ENCODE results near the gene TNS4. TPM values are rescaled to one million over a fixed set of nuclear protein-coding genes. Genes with fewer than 3 reads are reported as not detected.

Gene TNS4
- total RNA-seq, 4 donors from 2014 or later, result 413 to 1,865 (median 485) TPM

- no peak for TF ChIP-seq POLR2A (IDR thresholded peaks at IDR 0.05)
- TF ChIP-seq, protein P1, sequence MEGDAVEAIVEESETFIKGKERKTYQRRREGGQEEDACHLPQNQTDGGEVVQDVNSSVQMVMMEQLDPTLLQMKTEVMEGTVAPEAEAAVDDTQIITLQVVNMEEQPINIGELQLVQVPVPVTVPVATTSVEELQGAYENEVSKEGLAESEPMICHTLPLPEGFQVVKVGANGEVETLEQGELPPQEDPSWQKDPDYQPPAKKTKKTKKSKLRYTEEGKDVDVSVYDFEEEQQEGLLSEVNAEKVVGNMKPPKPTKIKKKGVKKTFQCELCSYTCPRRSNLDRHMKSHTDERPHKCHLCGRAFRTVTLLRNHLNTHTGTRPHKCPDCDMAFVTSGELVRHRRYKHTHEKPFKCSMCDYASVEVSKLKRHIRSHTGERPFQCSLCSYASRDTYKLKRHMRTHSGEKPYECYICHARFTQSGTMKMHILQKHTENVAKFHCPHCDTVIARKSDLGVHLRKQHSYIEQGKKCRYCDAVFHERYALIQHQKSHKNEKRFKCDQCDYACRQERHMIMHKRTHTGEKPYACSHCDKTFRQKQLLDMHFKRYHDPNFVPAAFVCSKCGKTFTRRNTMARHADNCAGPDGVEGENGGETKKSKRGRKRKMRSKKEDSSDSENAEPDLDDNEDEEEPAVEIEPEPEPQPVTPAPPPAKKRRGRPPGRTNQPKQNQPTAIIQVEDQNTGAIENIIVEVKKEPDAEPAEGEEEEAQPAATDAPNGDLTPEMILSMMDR (IDR thresholded peaks at IDR 0.05), result no peak
- H3K4me3 ChIP-seq (ENCODE audit: low read depth, poor library complexity, severe bottlenecking), result no peak overlapping the region
- 91 to 92% methylated on average over 13 of the region's 13 CpGs for WGBS, 2 donors
- intact Hi-C loops (cut with DNase I; ENCODE audit: low total_unique reads), result no loop called here
- no peak for DNase-seq (ENCODE audit: low spot score in 2 of 2)
Measured at GRCh38 chr17:40478486-40478885, 22.9 kb downstream of the TNS4 start.

DNA sequence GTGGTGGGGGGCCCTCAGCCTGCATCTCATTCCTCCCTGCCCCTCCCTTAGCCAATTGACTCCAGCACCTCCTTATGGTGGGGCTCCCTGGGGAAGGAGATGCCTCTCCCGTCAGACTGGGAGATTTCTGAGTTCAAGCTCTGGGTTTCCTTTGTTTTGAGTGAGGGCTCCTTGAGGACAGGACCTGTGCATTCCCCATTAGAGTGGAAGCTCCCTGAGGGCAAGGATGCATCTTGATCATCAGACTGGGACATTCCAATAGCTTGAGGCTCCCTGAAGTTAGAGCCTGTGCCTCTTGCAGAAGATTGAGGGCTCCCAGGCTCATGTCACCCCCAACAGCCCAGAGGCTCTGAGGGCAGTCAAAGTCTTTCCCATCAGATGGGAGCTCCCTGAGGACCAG lies 23.6 kb downstream of the TNS4 start:
- no peak overlapping the region for H3K4me3 ChIP-seq (ENCODE audit: low read depth, poor library complexity, severe bottlenecking)
- TF ChIP-seq POLR2A (IDR thresholded peaks at IDR 0.05), result no peak
- TF ChIP-seq, protein P1 (IDR thresholded peaks at IDR 0.05), result no peak
- 73 to 83% methylated on average over 1 of the region's 1 CpG for WGBS, 2 donors
- DNase-seq (ENCODE audit: low spot score in 2 of 2), result no peak
- intact Hi-C loops (cut with DNase I; ENCODE audit: low total_unique reads), result no loop called here

GRCh38 chr17:40475234-40475908 lies 26.1 kb downstream of the TNS4 start:
- no peak for TF ChIP-seq POLR2A (IDR thresholded peaks at IDR 0.05)
- TF ChIP-seq, protein P1 (IDR thresholded peaks at IDR 0.05), result no peak
- no peak for DNase-seq (ENCODE audit: low spot score in 2 of 2)
- intact Hi-C loops (cut with DNase I; ENCODE audit: low total_unique reads), result no loop called here
- WGBS, 2 donors, result 79 to 82% methylated on average over 18 of the region's 18 CpGs
- no peak overlapping the region for H3K4me3 ChIP-seq (ENCODE audit: low read depth, poor library complexity, severe bottlenecking)

DNA sequence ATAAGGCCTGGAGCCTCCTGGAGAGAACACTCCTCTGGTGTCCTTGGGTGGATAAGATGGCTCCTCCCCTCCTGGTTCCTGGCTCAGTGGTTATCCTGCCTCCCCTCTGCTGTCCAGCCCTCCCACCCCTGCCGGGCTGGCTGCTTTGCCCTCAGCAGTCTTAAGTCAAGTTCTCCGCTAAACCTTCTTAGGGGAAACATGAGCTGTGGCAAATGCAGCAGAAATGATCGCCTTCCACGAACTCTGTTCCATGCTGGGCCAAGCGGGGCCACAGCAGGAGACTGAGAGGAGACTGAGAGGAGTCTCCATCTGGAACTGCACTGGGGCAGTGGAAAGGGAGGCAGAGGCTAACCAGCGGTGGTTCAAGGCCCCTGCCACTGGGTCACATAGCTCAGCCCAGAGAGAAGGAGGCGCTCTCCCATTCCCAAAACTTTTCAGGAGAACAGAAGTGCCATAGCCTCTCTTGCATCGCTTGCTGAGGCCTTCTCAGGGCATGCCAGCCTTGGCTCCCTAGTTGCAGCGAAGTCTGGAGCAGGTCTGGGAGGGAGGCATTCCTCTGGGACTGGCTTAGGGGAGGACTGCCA lies 26.9 kb downstream of the TNS4 start:
- DNase-seq (ENCODE audit: low spot score in 2 of 2), result no peak
- intact Hi-C loops (cut with DNase I; ENCODE audit: low total_unique reads), result no loop called here
- TF ChIP-seq, protein P1 (IDR thresholded peaks at IDR 0.05), result no peak
- TF ChIP-seq POLR2A (IDR thresholded peaks at IDR 0.05), result no peak
- H3K4me3 ChIP-seq (ENCODE audit: low read depth, poor library complexity, severe bottlenecking), result no peak overlapping the region
- WGBS, 2 donors, result 70 to 82% methylated on average over 9 of the region's 9 CpGs

DNA sequence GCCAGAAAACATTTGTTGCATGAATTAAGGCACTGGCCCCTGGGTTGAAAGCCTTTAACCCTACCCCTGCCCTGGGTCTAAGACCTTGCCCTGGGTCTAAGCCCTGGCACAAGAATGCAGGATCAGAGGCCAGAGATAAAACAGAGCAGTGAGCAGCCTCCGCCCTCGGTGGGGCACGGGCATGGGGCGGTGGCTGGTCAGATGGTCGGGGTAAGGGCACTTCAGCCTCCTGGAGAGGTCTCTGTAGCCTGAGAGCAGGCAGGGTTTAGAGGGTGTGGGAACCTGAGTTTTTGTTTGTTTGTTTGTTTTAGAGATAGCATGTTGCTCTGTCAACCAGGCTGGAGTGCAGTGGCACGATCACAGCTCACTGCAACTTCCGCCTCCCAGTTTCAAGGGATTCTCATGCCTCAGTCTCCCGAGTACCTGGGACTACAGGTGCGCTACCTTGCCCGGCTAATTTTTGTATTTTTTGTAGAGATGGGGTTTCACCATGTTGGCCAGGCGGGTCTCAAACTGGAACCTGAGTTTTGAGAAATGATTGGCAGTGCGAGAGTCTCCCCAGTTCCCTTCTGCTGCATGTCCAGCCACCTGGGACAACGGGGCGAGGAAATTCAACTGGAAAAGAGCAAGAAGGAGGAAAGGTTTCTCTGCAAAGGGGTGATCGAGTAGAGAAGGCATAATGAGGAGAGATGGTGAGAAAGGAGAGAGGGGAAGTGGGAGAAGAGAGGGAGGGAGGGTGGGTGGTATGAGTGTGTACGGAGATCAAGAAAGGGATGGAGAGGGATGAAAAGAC lies 27.7 kb downstream of the TNS4 start:
- intact Hi-C loops (cut with DNase I; ENCODE audit: low total_unique reads), result no loop called here
- no peak for TF ChIP-seq POLR2A (IDR thresholded peaks at IDR 0.05)
- no peak for DNase-seq (ENCODE audit: low spot score in 2 of 2)
- WGBS, 2 donors, result 54 to 61% methylated on average over 16 of the region's 16 CpGs
- H3K4me3 ChIP-seq (ENCODE audit: low read depth, poor library complexity, severe bottlenecking), result no peak overlapping the region

DNA sequence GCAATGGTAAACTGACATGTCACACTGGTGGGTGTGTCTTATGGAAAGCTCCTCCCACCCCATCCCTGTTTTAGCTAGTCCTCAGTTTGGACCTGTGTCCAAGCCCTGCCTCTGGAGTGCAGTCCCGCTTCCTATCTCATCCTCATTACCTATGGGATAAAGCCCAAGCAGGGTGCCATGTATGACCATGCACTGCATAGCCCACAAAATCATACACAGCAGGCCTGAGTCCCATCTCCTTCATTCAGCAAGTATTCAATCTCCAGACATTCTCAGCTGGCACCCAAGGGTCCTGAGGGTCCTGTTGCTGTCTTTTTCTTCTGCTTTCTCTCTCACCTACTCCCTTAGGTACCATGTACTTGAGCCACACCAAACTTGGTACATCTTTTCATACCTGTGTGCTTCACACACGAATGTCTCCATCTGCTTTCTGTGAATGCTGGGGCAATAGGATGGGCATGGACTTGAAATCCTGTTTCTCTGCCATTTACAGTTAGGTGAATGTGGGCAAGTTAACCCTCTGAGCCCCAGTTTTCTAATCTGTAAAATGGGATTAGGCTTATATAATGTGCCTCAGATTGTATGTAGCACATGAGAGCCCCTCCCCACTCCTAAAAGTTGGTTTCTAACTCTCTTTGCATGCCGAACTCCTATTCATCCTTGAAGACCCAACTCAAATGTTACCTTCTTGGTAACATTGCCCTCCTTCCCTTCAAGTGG lies 28.5 kb downstream of the TNS4 start:
- TF ChIP-seq, protein P1 (IDR thresholded peaks at IDR 0.05), result no peak
- TF ChIP-seq POLR2A (IDR thresholded peaks at IDR 0.05), result no peak
- DNase-seq (ENCODE audit: low spot score in 2 of 2), result no peak
- 57 to 69% methylated on average over 3 of the region's 3 CpGs for WGBS, 2 donors
- H3K4me3 ChIP-seq (ENCODE audit: low read depth, poor library complexity, severe bottlenecking), result no peak overlapping the region
- intact Hi-C loops (cut with DNase I; ENCODE audit: low total_unique reads), result no loop called here

All from lower leg skin (tissue), 4 donors.